GM23338 (cell line): ENCODE results near the gene NEK6. TPM values are rescaled to one million over a fixed set of nuclear protein-coding genes. Genes with fewer than 3 reads are reported as not detected.

Experiments used
- ATAC-seq: fragments of 200-7000 bp; cut with Tn5 transposase; 3 replicates; pipeline ENCODE4 v1.9.1; 2020
- DNase-seq: peaks from one replicate; pipeline ENCODE4 v3.0.0-alpha.2; 2015; ENCODE audit warnings: low spot score
- H2AFZ ChIP-seq: fragments of 200-600 bp; sonication (generic); 2 replicates; pipeline ENCODE4 v1.8.0; 2016; ENCODE audit warnings: antibody characterized with exemption, mild to moderate bottlenecking, moderate library complexity
- H3F3A ChIP-seq: fragments of 200-600 bp; sonication (generic); replicated peaks from 2 replicates; pipeline ENCODE4 v1.8.0; 2017; ENCODE audit warnings: antibody characterized with exemption, mixed run types, low read depth
- H3K27ac ChIP-seq: fragments of 200-600 bp; sonication (generic); 2 replicates; pipeline ENCODE4 v1.6.1; 2016; ENCODE audit warnings: low read depth
- H3K27me3 ChIP-seq: fragments of 200-600 bp; sonication (generic); 2 replicates; pipeline ENCODE4 v1.8.0; 2016; ENCODE audit warnings: mild to moderate bottlenecking, mixed run types, moderate library complexity; ENCODE audit not compliant: insufficient read depth
- H3K36me3 ChIP-seq: fragments of 200-600 bp; sonication (generic); 2 replicates; pipeline ENCODE4 v1.8.0; 2016; ENCODE audit warnings: mild to moderate bottlenecking; ENCODE audit not compliant: insufficient read depth
- H3K4me1 ChIP-seq: fragments of 200-600 bp; sonication (generic); 2 replicates; pipeline ENCODE4 v1.8.0; 2016; ENCODE audit warnings: mild to moderate bottlenecking, moderate library complexity; ENCODE audit not compliant: insufficient read depth
- H3K4me2 ChIP-seq: fragments of 200-600 bp; sonication (generic); 2 replicates; pipeline ENCODE4 v1.7.1; 2017; ENCODE audit warnings: mixed run types
- H3K4me3 ChIP-seq: fragments of 200-600 bp; sonication (generic); 2 replicates; pipeline ENCODE4 v1.6.1; 2016; ENCODE audit warnings: mixed run types
- H3K79me2 ChIP-seq: fragments of 200-600 bp; sonication (generic); replicated peaks from 2 replicates; pipeline ENCODE4 v1.8.0; 2017; ENCODE audit warnings: mild to moderate bottlenecking; ENCODE audit not compliant: insufficient read depth
- H3K9me2 ChIP-seq: fragments of 200-600 bp; sonication (generic); 2 replicates; pipeline ENCODE4 v1.8.0; 2017; ENCODE audit not compliant: insufficient read depth
- H4K20me1 ChIP-seq: fragments of 200-600 bp; sonication (generic); replicated peaks from 2 replicates; pipeline ENCODE4 v1.8.0; 2017; ENCODE audit warnings: mild to moderate bottlenecking; ENCODE audit not compliant: insufficient read depth
- H3K27ac Mint-ChIP-seq: 2 replicates; pipeline ENCODE4 v1.8.0; 2020; ENCODE audit warnings: inconsistent platforms, mild to moderate bottlenecking, moderate library complexity, mixed read lengths
- H3K27me3 Mint-ChIP-seq: 3 replicates; pipeline ENCODE4 v1.8.0; 2022; ENCODE audit warnings: low read depth, mild to moderate bottlenecking, moderate library complexity, mixed read lengths, inconsistent platforms; ENCODE audit not compliant: insufficient read depth, poor library complexity
- H3K36me3 Mint-ChIP-seq: 3 replicates; pipeline ENCODE4 v1.8.0; 2021; ENCODE audit warnings: low read depth, mild to moderate bottlenecking, inconsistent platforms, moderate library complexity, mixed read lengths
- H3K4me1 Mint-ChIP-seq: 3 replicates; pipeline ENCODE4 v1.8.0; 2020; ENCODE audit warnings: mild to moderate bottlenecking, inconsistent platforms, mixed read lengths
- H3K4me3 Mint-ChIP-seq: 3 replicates; pipeline ENCODE4 v1.8.0; 2021; ENCODE audit warnings: moderate library complexity, mild to moderate bottlenecking, inconsistent platforms, mixed read lengths
- H3K9me3 Mint-ChIP-seq: 3 replicates; pipeline ENCODE4 v1.8.0; 2020; ENCODE audit warnings: moderate library complexity, mild to moderate bottlenecking, inconsistent platforms, mixed read lengths
- CREB1 ChIP-seq: fragments of 250-450 bp; sonication (Bioruptor Pico); IDR thresholded peaks from 2 replicates; pipeline ENCODE4 v1.5.0; 2020; ENCODE audit warnings: low read depth, mild to moderate bottlenecking, moderate library complexity
- EZH2 ChIP-seq: fragments of 200-600 bp; sonication (generic); IDR thresholded peaks from one replicate; pipeline ENCODE4 v1.8.0; 2017; ENCODE audit warnings: antibody characterized with exemption, mild to moderate bottlenecking, low read depth; ENCODE audit not compliant: unreplicated experiment
- EZH2phosphoT487 ChIP-seq: fragments of 200-600 bp; sonication (generic); IDR thresholded peaks from one replicate; pipeline ENCODE4 v1.8.1; 2018; ENCODE audit warnings: antibody characterized with exemption; ENCODE audit not compliant: unreplicated experiment
- JUNB ChIP-seq: IDR thresholded peaks from one replicate; pipeline ENCODE4 v1.6.1; 2016; ENCODE audit warnings: antibody characterized with exemption; ENCODE audit not compliant: unreplicated experiment
- NANOG ChIP-seq: IDR thresholded peaks from 2 replicates; pipeline ENCODE4 v1.6.1; 2016; ENCODE audit warnings: antibody characterized with exemption, borderline replicate concordance
- POLR2AphosphoS5 ChIP-seq: IDR thresholded peaks from 2 replicates; pipeline ENCODE4 v1.6.1; 2016; ENCODE audit warnings: antibody characterized with exemption, low read depth
- ZNF114 ChIP-seq: fragments of 250-450 bp; sonication (Bioruptor Pico); IDR thresholded peaks from 2 replicates; pipeline ENCODE4 v1.5.0; 2020; ENCODE audit warnings: mild to moderate bottlenecking, moderate library complexity
- polyA plus RNA-seq: library from polyadenylated mRNA; unstranded; fragments of >200 nt; fragmentation: Nextera tagmentation; extraction: Ambion mirVana; gene quantifications from 2 replicates; pipeline ENCODE4 v1.2.1, GENCODE V29; 2016
- total RNA-seq: library from RNA; depleted of rRNA; stranded (reverse); fragments of >200 nt; shearing (Covaris generic); gene quantifications from 2 replicates; pipeline ENCODE4 v1.2.3, GENCODE V29; 2014
- TF ChIP-seq, protein P1 (sequence below), 2 experiments: fragments of 200-600 bp in 1 of 2; sonication (generic) in 1 of 2; conservative IDR thresholded peaks; 2 replicates each; pipeline versions ENCODE4 v1.5.1 to v1.6.1; 2016 to 2017; ENCODE audit warnings: antibody characterized with exemption in 2 of 2, low read depth in 2 of 2, mild to moderate bottlenecking in 2 of 2, moderate library complexity in 1 of 2
- TF ChIP-seq, protein P2 (sequence below): IDR thresholded peaks from 2 replicates; pipeline ENCODE4 v1.6.1; 2016; ENCODE audit warnings: antibody characterized with exemption

NEK6 gene
- total and polyA plus RNA-seq, 2 experiments from 2014 or later: 8.1 to 11.2 TPM

DNA sequence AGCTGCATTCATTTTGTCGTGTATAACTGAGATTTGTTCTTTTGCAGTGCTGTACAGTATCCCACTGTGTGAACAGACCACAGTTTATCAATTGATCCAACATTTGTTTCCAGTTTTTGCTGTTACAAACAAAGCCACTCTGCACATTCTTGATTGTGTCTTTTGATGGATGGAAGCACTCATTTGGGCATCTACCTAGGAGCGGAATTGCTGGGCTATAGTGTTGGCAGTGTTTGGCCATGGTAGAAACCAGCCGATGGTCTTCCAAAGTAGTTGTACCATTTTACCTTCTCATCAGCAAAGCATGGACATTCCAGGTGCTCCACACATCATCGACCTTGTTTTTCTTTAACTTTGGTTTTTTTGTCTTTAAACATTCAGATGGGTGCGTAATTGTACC, 79.8 kb downstream of the NEK6 start:
- no peak overlapping the region for H3K4me3 ChIP-seq
- ATAC-seq (no peak), DNase-seq (no peak)
- no peak overlapping the region for H3K4me2 ChIP-seq
- no peak for TF ChIP-seq EZH2
- TF ChIP-seq POLR2AphosphoS5: no peak
- no peak for TF ChIP-seq JUNB
- TF ChIP-seq NANOG: no peak
- TF ChIP-seq, protein P1, sequence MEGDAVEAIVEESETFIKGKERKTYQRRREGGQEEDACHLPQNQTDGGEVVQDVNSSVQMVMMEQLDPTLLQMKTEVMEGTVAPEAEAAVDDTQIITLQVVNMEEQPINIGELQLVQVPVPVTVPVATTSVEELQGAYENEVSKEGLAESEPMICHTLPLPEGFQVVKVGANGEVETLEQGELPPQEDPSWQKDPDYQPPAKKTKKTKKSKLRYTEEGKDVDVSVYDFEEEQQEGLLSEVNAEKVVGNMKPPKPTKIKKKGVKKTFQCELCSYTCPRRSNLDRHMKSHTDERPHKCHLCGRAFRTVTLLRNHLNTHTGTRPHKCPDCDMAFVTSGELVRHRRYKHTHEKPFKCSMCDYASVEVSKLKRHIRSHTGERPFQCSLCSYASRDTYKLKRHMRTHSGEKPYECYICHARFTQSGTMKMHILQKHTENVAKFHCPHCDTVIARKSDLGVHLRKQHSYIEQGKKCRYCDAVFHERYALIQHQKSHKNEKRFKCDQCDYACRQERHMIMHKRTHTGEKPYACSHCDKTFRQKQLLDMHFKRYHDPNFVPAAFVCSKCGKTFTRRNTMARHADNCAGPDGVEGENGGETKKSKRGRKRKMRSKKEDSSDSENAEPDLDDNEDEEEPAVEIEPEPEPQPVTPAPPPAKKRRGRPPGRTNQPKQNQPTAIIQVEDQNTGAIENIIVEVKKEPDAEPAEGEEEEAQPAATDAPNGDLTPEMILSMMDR (conservative IDR thresholded peaks at IDR 0.05; ENCODE audit: low read depth in 2 of 2): no peak
- no peak for TF ChIP-seq EZH2phosphoT487
- TF ChIP-seq, protein P2, sequence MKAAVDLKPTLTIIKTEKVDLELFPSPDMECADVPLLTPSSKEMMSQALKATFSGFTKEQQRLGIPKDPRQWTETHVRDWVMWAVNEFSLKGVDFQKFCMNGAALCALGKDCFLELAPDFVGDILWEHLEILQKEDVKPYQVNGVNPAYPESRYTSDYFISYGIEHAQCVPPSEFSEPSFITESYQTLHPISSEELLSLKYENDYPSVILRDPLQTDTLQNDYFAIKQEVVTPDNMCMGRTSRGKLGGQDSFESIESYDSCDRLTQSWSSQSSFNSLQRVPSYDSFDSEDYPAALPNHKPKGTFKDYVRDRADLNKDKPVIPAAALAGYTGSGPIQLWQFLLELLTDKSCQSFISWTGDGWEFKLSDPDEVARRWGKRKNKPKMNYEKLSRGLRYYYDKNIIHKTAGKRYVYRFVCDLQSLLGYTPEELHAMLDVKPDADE: no peak
- no peak for TF ChIP-seq CREB1 (CRISPR knock-in tag)
- TF ChIP-seq ZNF114 (CRISPR knock-in tag): no peak
- no peaks in the 10 kb centered on the region for H3K79me2 ChIP-seq
- Mint-ChIP-seq H3K4me3 (no peak overlapping the region), H3K27me3 (peaks cover 4% of the 10 kb centered on the region), H3K36me3 (peaks cover 18% of the 10 kb centered on the region), H3K27ac (no peak overlapping the region), H3K4me1 (peaks cover 10% of the 10 kb centered on the region), H3K9me3 (peaks cover 10% of the 10 kb centered on the region; the same call in 1 of the 3 replicates)
- no peak overlapping the region for H2AFZ ChIP-seq
- no peaks in the 10 kb centered on the region for H4K20me1 ChIP-seq
- no peaks in the 10 kb centered on the region for H3K4me1 ChIP-seq
- no peak overlapping the region for H3K27ac ChIP-seq
- no peaks in the 10 kb centered on the region for H3K27me3 ChIP-seq
- no peaks in the 10 kb centered on the region for H3F3A ChIP-seq
- no peaks in the 10 kb centered on the region for H3K36me3 ChIP-seq
- H3K9me2 ChIP-seq: no peaks in the 10 kb centered on the region

DNA sequence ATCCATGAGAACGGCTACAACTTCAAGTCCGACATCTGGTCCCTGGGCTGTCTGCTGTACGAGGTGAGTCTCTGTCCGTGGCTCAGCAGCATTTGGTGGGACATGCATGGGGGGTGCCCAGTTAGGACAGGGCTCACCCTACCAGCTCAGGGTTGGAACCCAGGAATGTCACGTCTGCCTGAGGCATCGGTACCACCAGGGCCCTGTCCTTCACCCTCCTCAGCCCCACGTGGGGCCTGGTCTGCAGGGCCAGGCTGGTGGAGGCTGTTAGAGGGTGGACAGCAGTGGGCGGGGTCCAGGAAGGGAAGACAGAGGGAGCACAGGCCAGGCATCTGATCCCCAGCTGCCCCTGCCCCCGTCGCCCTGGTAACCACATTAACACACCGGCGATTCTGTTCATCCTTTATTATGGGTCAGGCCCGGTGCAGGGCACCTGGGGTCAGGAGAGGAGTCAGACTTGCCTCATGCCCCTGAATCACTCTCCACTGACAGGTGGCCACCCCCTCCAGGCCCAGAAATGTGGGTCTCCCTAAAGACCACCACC, 81.9 kb downstream of the NEK6 start:
- Mint-ChIP-seq H3K4me1 (peaks cover 25% of the 10 kb centered on the region), H3K9me3 (peaks cover 10% of the 10 kb centered on the region; the same call in 1 of the 3 replicates), H3K27me3 (peaks cover 10% of the 10 kb centered on the region), H3K27ac (no peak overlapping the region), H3K36me3 (peaks cover 18% of the 10 kb centered on the region; the same call in 2 of the 3 replicates), H3K4me3 (no peak overlapping the region)
- H3K4me1 ChIP-seq: no peaks in the 10 kb centered on the region
- no peaks in the 10 kb centered on the region for H3F3A ChIP-seq
- H3K36me3 ChIP-seq: no peaks in the 10 kb centered on the region
- no peaks in the 10 kb centered on the region for H3K27me3 ChIP-seq
- H4K20me1 ChIP-seq: no peaks in the 10 kb centered on the region
- H3K4me2 ChIP-seq: no peak overlapping the region
- H3K4me3 ChIP-seq: no peak overlapping the region
- DNase-seq: peak; percentile 56
- H3K27ac ChIP-seq: no peak overlapping the region
- peak; percentile 56 for ATAC-seq
- H3K79me2 ChIP-seq: no peaks in the 10 kb centered on the region
- H2AFZ ChIP-seq: no peak overlapping the region
- no peaks in the 10 kb centered on the region for H3K9me2 ChIP-seq
- TF ChIP-seq, protein P2: no peak
- TF ChIP-seq ZNF114 (CRISPR knock-in tag) (no peak), NANOG (no peak), POLR2AphosphoS5 (no peak), CREB1 (CRISPR knock-in tag) (no peak)
- TF ChIP-seq, protein P1 (conservative IDR thresholded peaks at IDR 0.05; ENCODE audit: low read depth in 2 of 2): no peak
